Glutamatergic neuron (in vitro differentiated cells): ENCODE results near the gene APC. TPM values are rescaled to one million over a fixed set of nuclear protein-coding genes. Genes with fewer than 3 reads are reported as not detected.

Source experiments
- DNase-seq: peaks from one replicate; pipeline ENCODE4 v3.0.0; 2022
- H3K27ac Mint-ChIP-seq: one replicate; pipeline ENCODE4 v1.8.0; 2020; ENCODE audit warnings: mild to moderate bottlenecking, mixed read lengths, inconsistent platforms; ENCODE audit not compliant: unreplicated experiment
- H3K27me3 Mint-ChIP-seq: one replicate; pipeline ENCODE4 v1.8.0; 2020; ENCODE audit warnings: mild to moderate bottlenecking, moderate library complexity, mixed read lengths, inconsistent platforms; ENCODE audit not compliant: unreplicated experiment
- H3K36me3 Mint-ChIP-seq: one replicate; pipeline ENCODE4 v1.8.0; 2020; ENCODE audit warnings: mild to moderate bottlenecking, mixed read lengths, inconsistent platforms; ENCODE audit not compliant: unreplicated experiment
- H3K4me1 Mint-ChIP-seq: one replicate; pipeline ENCODE4 v1.8.0; 2020; ENCODE audit warnings: mild to moderate bottlenecking, low read depth, mixed read lengths, inconsistent platforms; ENCODE audit not compliant: unreplicated experiment
- H3K4me3 Mint-ChIP-seq: one replicate; pipeline ENCODE4 v1.8.0; 2020; ENCODE audit warnings: mild to moderate bottlenecking, mixed read lengths, inconsistent platforms; ENCODE audit not compliant: unreplicated experiment
- H3K9me3 Mint-ChIP-seq: one replicate; pipeline ENCODE4 v1.8.0; 2020; ENCODE audit warnings: mild to moderate bottlenecking, moderate library complexity, mixed read lengths, inconsistent platforms; ENCODE audit not compliant: unreplicated experiment
- total RNA-seq: library from RNA; stranded (reverse); fragmentation: NEBNext Ultra II Directional; extraction: Animal tissue kit (Norgen Biotek cat#: 25700); gene quantifications from one replicate; pipeline ENCODE4 v1.2.1, GENCODE V29; 2021; ENCODE audit not compliant: unreplicated experiment
- TF ChIP-seq, protein P1 (sequence below): fragments of 200-600 bp; sonication (generic); IDR thresholded peaks from one replicate; pipeline ENCODE4 v1.5.0; 2021; ENCODE audit not compliant: partially characterized antibody, unreplicated experiment

The APC gene
- total RNA-seq, 1 donor from 2014 or later = 136 TPM

DNA sequence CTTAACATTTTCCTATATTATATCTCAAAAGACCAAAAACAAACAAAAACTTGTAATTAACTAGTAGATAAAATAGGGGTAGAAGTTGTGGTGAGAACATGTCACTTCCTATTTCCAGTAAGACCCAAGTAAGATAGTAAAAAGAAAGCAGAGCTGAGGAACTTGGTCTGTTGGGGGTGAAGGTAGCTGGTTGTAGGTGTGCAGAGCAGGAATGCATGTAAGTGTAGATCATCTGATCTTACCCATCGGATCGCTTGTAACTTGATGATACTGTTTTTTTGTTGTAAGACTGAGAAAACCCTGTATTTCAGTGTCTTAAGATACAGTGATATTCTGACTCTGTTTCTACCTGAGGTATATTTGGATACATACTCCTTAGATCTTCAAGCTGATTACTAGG, 129.1 kb downstream of the APC start:
- H3K9me3 Mint-ChIP-seq = no peaks in the 10 kb centered on the region
- H3K27ac Mint-ChIP-seq = no peak overlapping the region
- TF ChIP-seq, protein P1, sequence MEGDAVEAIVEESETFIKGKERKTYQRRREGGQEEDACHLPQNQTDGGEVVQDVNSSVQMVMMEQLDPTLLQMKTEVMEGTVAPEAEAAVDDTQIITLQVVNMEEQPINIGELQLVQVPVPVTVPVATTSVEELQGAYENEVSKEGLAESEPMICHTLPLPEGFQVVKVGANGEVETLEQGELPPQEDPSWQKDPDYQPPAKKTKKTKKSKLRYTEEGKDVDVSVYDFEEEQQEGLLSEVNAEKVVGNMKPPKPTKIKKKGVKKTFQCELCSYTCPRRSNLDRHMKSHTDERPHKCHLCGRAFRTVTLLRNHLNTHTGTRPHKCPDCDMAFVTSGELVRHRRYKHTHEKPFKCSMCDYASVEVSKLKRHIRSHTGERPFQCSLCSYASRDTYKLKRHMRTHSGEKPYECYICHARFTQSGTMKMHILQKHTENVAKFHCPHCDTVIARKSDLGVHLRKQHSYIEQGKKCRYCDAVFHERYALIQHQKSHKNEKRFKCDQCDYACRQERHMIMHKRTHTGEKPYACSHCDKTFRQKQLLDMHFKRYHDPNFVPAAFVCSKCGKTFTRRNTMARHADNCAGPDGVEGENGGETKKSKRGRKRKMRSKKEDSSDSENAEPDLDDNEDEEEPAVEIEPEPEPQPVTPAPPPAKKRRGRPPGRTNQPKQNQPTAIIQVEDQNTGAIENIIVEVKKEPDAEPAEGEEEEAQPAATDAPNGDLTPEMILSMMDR = no peak
- no peak for DNase-seq
- H3K36me3 Mint-ChIP-seq = no peaks in the 10 kb centered on the region
- peaks cover 9% of the 10 kb centered on the region for H3K4me1 Mint-ChIP-seq
- no peak overlapping the region for H3K4me3 Mint-ChIP-seq
- H3K27me3 Mint-ChIP-seq = no peaks in the 10 kb centered on the region

DNA sequence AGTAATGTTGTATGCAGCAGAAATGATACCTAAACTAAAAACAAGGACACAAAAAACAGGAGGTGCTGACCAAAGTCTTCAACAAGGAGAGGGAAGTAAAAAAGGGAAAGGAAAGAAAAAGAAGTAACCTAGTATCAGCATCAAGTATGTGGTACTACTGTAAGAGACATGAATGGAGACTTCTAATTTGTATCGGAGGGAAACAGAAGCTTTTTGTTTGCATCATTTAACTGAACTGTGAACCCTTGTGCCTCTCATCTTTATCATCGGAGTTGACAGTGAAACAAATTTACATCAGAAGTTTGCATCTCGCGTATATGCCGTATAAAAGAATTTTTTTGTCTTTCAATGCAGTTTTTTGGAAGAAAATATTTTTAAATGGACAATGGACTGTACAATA, 129.7 kb downstream of the APC start:
- DNase-seq = no peak
- no peak overlapping the region for H3K4me3 Mint-ChIP-seq
- TF ChIP-seq, protein P1 = no peak
- H3K36me3 Mint-ChIP-seq = no peaks in the 10 kb centered on the region
- peaks cover 7% of the 10 kb centered on the region for H3K4me1 Mint-ChIP-seq
- no peak overlapping the region for H3K27ac Mint-ChIP-seq
- H3K9me3 Mint-ChIP-seq = no peaks in the 10 kb centered on the region
- H3K27me3 Mint-ChIP-seq = no peaks in the 10 kb centered on the region

DNA sequence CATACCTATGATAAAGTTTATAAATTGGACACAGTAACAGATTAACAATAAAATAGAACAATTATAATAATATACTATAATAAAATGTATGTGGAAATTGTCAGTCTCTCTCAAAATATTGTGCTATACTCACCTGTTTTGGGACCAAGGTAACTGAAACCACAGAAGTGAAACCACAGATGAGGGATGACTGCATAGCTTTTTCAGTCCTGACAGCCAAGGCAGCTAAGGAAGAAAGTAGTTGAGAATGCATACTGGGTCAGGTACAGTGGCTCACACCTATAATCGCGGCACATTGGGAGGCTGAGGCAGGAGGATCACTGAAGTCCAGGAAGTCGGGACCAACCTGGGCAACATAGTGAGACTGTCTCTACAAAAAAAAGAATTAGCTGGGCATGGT, 132.3 kb downstream of the APC start:
- TF ChIP-seq, protein P1 = no peak
- Mint-ChIP-seq H3K9me3 (no peaks in the 10 kb centered on the region), H3K36me3 (no peaks in the 10 kb centered on the region), H3K4me3 (no peak overlapping the region), H3K27ac (no peak overlapping the region), H3K4me1 (no peaks in the 10 kb centered on the region), H3K27me3 (no peaks in the 10 kb centered on the region)
- DNase-seq = no peak

DNA sequence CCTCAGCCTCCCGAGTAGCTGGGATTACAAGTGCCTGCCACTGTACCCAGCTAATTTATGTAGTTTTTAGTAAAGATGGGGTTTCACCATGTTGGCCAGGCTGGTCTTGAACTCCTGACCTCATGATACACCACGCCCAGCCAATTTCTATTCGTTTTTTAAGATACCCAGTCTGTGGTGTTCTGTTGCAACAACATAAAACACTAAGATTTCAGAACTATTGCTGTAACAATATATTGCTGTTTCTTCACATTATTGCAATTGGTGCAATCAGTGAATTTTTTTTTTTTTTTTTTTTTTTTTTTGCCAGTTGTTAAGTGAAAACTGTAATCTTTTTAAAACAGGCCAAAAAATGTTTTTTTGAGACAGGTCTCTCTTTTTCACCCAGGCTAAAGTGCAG, 133.3 kb downstream of the APC start:
- Mint-ChIP-seq H3K27ac (no peak overlapping the region), H3K9me3 (no peaks in the 10 kb centered on the region), H3K36me3 (no peaks in the 10 kb centered on the region), H3K4me3 (no peak overlapping the region), H3K27me3 (no peaks in the 10 kb centered on the region), H3K4me1 (no peaks in the 10 kb centered on the region)
- TF ChIP-seq, protein P1 = no peak
- DNase-seq = no peak

DNA sequence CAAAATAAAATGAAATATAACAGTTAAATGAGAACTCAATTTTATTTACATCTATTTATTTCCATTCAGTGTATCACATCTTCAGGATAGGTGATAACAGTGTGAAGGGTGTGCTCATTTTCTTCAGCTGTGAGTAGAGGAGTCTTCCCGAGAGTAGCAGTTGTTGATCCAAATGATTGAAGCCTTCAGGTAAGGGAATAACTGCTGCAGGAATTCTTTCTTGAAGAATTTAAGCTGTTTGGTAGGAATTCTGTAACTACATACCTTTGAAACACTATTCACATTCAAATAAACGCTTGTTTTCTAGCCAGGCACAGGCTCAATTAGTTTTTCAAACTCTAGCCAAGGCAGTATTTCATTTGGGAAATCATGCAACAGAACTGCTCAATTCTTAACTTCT, 138.7 kb downstream of the APC start:
- Mint-ChIP-seq H3K36me3 (no peaks in the 10 kb centered on the region), H3K4me1 (no peaks in the 10 kb centered on the region), H3K27ac (no peak overlapping the region), H3K9me3 (no peaks in the 10 kb centered on the region), H3K4me3 (no peak overlapping the region), H3K27me3 (no peaks in the 10 kb centered on the region)
- DNase-seq = no peak
- TF ChIP-seq, protein P1 = no peak
